Measurements from ENCODE around the gene PANK1. TPM values are rescaled to one million over a fixed set of nuclear protein-coding genes. Genes with fewer than 3 reads are reported as not detected.
"Not testable (repeated sequence)": the region's sequence is repeated elsewhere in the genome, so short reads cannot be mapped to it uniquely, and the experiment has no call there.

The PANK1 gene
- total RNA-seq, 2 experiments from 2014 or later, result 2.3 to 3.9 TPM

- CTCF ChIA-PET, result interaction anchor here (1.4 kb wide), 1 partner anchor 14 kb away, joined by 7 read pairs; no protein-coding TSS in a partner anchor
- no peak overlapping the region for H3K27ac Mint-ChIP-seq
- TF ChIP-seq CTCF (IDR thresholded peaks at IDR 0.05), result no peak
- intact Hi-C loops (cut with micrococcal nuclease), result loop anchor here (5.0 kb wide), 1 partner anchor 122 kb away; no protein-coding TSS in a partner anchor
- H3K4me1 Mint-ChIP-seq (ENCODE audit: low read depth), result no peaks in the 10 kb centered on the region
- H3K9me3 Mint-ChIP-seq, result no peaks in the 10 kb centered on the region
- DNase-seq, result no peak
- POLR2A ChIA-PET, result no interaction called here
- no peak overlapping the region for H3K4me3 Mint-ChIP-seq
- no peak for ATAC-seq
- no peaks in the 10 kb centered on the region for H3K36me3 Mint-ChIP-seq (ENCODE audit: low read depth)
- peaks cover 3% of the 10 kb centered on the region for H3K27me3 Mint-ChIP-seq
Measured at GRCh38 chr10:89549510-89549909, 95.5 kb downstream of the PANK1 start.

DNA sequence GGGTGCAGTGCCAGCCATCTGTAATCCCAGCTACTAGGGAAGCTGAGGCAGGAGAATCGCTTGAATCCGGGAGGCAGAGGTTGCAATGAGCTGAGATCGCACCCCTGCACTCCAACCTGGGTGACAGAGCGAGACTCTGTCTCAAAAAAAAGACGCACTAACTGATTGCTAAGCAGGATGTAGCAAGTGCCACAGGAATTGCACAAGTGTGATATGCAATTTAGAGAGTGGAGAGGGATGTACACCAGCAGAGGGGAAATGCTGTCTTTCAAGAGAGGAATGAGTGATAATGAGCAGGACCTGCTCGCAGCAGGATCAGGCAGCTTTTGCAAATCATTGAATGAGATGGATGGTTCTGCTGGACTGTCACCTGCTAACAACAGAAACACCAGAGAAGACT is 96.4 kb downstream of the PANK1 start:
- TF ChIP-seq CTCF (IDR thresholded peaks at IDR 0.05), result no peak
- DNase-seq (no peak), ATAC-seq (no peak)
- no peaks in the 10 kb centered on the region for H3K36me3 Mint-ChIP-seq (ENCODE audit: low read depth)
- peaks cover 3% of the 10 kb centered on the region for H3K27me3 Mint-ChIP-seq
- intact Hi-C loops (cut with micrococcal nuclease), result loop anchor here (5.0 kb wide), 1 partner anchor 121 kb away; no protein-coding TSS in a partner anchor
- H3K4me3 Mint-ChIP-seq, result no peak overlapping the region
- no peak overlapping the region for H3K27ac Mint-ChIP-seq
- no peaks in the 10 kb centered on the region for H3K4me1 Mint-ChIP-seq (ENCODE audit: low read depth)
- H3K9me3 Mint-ChIP-seq, result no peaks in the 10 kb centered on the region
- ChIA-PET CTCF (interaction anchor here (1.4 kb wide), 1 partner anchor 14 kb away, joined by 7 read pairs; no protein-coding TSS in a partner anchor), POLR2A (no interaction called here)

DNA sequence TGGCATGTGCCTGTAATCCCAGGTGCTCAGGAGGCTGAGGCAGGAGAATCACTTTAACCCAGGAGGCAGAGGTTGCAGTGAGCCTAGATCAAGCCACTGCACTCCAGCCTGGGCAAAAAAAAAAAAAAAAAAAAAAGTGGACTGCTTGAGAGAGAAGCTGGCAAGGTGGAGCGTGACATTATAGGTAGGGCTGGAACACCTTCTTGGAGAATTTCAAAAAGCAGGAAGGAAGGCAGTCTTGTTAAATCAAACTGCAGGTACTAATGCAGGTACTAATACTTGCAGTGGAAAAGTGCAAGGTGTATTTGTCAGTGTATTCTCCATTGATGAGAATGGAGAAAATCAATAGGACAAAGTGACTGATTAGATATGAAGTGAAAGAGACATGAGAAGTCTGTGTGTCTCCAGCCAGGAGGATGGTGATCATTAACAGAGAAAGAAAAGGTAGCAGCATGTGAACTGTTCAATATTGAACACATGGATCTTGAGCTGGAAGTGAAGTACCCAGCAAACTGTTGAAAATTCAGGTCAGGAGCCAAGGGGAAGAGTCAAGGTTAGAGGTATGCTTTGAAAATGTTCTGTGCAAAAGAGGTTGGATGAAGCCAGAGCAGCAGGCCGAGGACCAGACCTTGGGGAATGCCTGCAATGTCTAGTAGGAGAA is 97.1 kb downstream of the PANK1 start:
- H3K4me1 Mint-ChIP-seq (ENCODE audit: low read depth), result no peaks in the 10 kb centered on the region
- no peak overlapping the region for H3K27ac Mint-ChIP-seq
- no peak for ATAC-seq
- intact Hi-C loops (cut with micrococcal nuclease), result loop anchor here (5.0 kb wide), 1 partner anchor 121 kb away; no protein-coding TSS in a partner anchor
- no peak for TF ChIP-seq CTCF (IDR thresholded peaks at IDR 0.05)
- H3K36me3 Mint-ChIP-seq (ENCODE audit: low read depth), result no peaks in the 10 kb centered on the region
- H3K4me3 Mint-ChIP-seq, result no peak overlapping the region
- CTCF ChIA-PET, result no interaction called here
- no peaks in the 10 kb centered on the region for H3K9me3 Mint-ChIP-seq
- peaks cover 3% of the 10 kb centered on the region for H3K27me3 Mint-ChIP-seq
- DNase-seq, result no peak
- POLR2A ChIA-PET, result no interaction called here

DNA sequence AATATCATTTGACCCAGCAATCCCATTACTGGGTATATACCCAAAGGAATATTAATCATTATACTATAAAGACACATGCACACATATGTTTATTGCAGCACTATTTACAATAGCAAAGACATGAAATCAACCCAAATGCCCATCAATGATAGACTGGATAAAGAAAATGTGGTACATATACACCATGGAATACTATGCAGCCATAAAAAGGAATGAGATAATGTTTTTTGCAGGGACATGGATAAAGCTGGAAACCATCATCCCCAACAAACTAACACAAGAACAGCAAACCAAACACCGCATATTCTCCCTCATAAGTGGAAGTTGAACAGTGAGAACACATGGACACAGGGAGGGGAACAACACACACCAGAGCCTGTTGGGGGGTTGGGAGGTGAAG is 98.4 kb downstream of the PANK1 start:
- intact Hi-C loops (cut with micrococcal nuclease), result loop anchor here (5.0 kb wide), 1 partner anchor 119 kb away; no protein-coding TSS in a partner anchor
- H3K4me1 Mint-ChIP-seq (ENCODE audit: low read depth); ATAC-seq; H3K27me3 Mint-ChIP-seq; H3K36me3 Mint-ChIP-seq (ENCODE audit: low read depth); DNase-seq; H3K9me3 Mint-ChIP-seq; H3K27ac Mint-ChIP-seq; H3K4me3 Mint-ChIP-seq; POLR2A ChIA-PET: not testable (repeated sequence)
- CTCF ChIA-PET, result interaction anchor here (0.6 kb wide), 1 partner anchor 273 kb away, joined by 3 read pairs; no protein-coding TSS in a partner anchor

GRCh38 chr10:89543841-89544240 is 101.2 kb downstream of the PANK1 start:
- H3K27me3 Mint-ChIP-seq, result peaks cover 20% of the 10 kb centered on the region
- ATAC-seq (no peak), DNase-seq (no peak)
- intact Hi-C loops (cut with micrococcal nuclease), result no loop called here
- ChIA-PET POLR2A (no interaction called here), CTCF (interaction anchor here (0.7 to 1.0 kb wide), 3 partner anchors 8 to 10 kb away, joined by 3 read pairs; partner anchors contain the start of gene SLC16A12)
- no peaks in the 10 kb centered on the region for H3K36me3 Mint-ChIP-seq (ENCODE audit: low read depth)
- no peak for TF ChIP-seq CTCF (IDR thresholded peaks at IDR 0.05)
- H3K4me3 Mint-ChIP-seq, result no peak overlapping the region
- H3K9me3 Mint-ChIP-seq, result no peaks in the 10 kb centered on the region
- no peaks in the 10 kb centered on the region for H3K4me1 Mint-ChIP-seq (ENCODE audit: low read depth)
- no peak overlapping the region for H3K27ac Mint-ChIP-seq
